ENCODE results near the gene GLT1D1.

Gene GLT1D1

DNA sequence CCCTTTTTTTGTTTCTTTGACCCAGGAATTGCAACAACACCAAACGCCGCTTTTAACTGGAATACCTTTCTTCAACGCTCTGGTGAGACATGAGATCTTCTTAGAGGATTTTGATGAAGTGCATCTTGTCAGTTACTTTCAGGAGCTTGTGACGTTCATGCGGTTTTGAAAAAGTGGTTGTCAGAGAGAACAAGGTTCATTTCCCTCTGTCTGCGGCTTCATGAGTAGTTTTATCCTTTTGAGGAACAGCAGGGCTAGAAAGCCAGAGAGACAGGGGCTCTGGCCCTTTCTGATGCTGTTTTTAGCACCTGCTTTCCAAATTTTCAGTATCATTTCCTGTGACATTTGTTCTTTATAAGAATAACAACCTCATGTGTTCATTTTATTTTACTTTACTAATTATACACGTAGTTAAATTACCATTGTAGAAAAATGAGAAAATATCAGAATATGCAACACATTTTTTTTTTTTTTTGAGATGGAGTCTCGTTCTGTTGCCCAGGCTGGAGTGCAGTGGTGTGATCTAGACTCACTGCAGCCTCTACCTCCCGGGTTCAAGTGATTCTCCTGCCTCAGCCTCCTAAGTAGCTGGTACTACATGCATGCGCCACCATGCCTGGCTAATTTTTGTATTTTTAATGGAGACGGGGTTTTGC, 61.8 kb downstream of the GLT1D1 start:
- DNase-seq (ENCODE audit: low read depth in 2 of 2), result no peak

DNA sequence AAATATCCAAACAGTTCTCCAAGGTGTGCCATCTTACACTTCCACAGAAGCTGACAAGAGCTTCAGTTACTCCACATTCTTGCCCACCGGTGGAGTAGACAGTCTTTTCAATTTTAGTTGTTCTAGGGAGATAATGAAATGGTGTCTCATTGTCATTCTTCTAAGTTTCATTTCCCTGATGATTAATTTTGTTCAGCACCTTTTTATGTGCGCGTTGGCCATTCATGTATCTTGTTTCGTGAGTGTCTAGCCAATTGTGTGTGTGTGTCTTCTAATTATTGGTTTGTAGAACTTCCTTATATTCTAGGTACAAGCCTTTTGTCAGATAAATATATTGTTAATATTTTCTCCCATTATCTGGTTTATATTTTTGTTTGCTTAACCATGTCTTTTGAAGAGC, 63.1 kb downstream of the GLT1D1 start:
- no peak for DNase-seq (ENCODE audit: low read depth in 2 of 2)

DNA sequence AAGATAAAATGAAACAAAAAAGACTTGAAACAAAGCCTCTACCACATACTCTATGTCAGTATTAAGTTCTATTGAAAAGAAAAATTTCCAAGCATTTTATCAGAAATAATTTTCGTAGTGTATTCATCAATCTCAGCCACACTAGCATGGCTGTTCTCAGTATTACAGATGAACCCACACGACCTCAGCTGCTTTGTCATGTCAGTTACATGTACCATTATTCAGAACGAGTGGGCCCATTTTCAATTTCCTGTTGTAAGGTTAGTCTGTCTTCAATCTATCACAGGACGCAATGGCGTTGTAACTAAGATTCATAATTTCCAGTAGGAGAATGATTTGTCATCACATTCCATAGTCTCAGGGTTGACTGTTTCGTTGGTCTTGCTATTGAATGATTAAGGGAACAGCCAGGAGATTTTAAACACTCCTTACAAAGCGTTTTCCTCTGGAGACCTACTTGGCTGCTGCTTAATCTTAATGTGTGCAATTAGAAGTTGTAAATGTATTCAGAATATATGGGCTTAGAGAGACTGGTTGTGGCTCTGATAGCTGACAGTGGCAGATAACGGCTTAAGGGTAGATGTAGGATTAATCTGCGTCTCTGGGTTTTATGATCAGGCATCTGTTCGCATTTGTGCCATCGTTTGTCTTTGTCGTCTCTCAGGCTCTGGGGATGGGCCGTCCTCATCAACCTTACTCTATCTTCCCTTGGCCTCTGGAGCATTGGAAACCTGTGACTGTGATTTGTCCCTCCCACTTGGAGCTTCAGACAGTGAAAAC, 65.4 kb downstream of the GLT1D1 start:
- DNase-seq (ENCODE audit: low read depth in 2 of 2), result no peak

DNA sequence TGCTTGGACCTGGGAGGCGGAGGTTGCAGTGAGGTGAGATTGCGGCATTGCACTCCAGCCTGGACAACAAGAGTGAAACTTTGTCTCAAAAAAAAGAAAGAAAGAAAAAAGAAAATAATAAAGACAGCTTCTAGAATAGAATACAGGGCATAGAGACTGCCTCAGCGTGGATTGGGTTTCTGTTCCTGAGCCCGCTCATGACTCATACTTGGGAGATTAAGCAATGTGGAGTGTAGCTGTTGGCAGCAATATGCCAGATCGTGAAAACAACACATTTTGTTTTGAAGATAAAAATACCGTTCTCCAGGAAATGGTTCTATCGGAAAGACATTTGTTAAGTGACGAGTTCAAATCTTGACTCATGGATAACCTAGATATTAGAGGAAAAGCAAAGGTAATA, 67.2 kb downstream of the GLT1D1 start:
- DNase-seq (ENCODE audit: low read depth in 2 of 2), result no peak

DNA sequence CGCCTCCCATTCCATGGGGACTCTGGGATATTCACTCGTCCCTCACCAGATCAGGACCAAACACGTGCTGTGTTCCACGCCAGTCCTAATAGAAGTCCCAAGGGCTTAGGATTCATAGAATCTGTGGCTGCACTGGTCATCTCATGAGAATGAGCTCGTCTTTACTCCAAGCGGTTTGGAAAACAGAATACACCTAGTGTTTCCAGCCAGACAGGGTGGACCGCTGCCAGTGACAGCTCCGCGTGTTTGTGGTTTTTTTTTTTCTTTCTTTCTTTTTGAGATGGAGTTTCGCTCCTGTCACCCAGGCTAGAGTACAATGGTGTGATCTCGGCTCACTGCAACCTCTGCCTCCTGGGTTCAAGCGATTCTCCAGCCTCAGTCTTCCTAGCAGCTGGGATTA, 75.1 kb downstream of the GLT1D1 start:
- no peak for DNase-seq (ENCODE audit: low read depth in 2 of 2)

DNA sequence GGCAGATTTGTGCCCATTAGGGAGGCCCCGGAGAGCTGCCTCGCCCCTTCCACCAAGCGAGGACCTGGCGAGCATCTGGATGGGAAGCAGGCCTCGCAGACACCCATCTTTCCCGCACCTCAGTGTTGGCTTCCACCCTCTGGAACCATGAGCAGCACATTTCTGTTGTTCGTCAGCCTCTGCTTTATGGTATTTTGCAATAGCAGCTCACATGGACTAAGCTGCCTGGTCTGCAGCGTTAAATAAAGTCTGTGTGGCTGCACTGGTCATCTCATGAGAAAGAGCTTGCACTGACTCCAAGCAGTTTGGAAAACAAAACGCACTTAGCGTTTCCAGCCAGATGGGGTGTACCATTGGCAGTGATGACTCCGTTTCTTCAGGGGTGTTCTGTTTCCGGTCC, 75.8 kb downstream of the GLT1D1 start:
- no peak for DNase-seq (ENCODE audit: low read depth in 2 of 2)

DNA sequence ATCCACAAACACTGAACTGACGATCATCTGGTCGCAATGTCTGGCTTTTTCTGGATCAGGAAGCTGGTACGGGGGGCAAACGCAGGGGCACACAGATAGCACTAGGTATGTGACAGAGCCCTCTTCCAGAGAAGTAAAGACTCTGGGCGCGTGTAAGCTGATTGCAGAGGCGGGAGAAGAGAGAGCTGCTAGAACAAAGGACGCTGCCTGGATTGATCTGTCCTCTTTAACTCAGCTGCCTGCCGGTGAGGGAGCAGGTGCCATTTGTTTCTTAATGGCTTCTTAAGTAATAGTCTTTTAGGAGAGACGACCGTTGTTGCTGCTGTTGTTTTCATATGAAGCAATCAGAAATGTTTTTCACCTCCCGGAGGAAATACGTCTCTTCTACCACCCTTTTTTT, 77.3 kb downstream of the GLT1D1 start:
- DNase-seq (ENCODE audit: low read depth in 2 of 2), result no peak

DNA sequence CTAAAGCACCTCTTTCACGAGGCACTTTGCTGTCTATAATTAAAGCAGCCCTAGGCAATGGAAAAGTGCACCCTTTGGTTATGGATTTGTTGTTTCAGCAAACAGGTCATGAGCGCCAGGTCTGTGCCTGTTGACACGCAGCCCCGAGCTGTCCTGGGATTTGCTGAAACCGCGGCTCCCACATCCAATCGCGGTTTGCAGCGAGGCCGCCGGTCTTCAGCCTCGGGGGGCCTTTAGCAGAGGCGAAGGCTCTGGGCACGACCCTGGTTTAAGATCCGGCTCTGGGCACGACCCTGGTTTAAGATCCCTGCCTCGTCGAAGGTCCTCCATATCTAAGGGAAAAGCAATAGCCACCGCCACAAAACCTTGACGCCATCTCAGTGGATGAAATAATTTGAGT, 79.2 kb downstream of the GLT1D1 start:
- DNase-seq (ENCODE audit: low read depth in 2 of 2), result no peak

DNA sequence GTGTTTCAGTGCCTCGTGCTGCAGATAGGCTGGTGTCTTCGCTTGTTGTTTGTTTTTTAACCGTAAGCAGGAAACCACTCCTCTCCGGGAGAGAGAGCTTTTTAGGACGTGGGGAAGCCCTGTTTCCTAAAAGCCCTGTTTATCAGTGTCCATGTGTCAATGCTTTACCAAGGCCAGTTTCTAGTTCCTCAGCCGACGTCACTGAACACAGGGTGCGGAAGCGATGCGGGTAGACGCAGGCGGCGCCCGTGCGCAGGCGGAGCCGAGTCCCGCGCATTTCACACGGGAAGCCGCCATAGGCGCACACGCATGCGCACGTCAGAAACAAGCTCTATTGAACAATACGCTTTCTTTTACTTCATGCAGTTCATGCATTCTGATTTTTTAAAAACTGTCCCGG, 79.8 kb downstream of the GLT1D1 start:
- DNase-seq (ENCODE audit: low read depth in 2 of 2), result no peak

DNA sequence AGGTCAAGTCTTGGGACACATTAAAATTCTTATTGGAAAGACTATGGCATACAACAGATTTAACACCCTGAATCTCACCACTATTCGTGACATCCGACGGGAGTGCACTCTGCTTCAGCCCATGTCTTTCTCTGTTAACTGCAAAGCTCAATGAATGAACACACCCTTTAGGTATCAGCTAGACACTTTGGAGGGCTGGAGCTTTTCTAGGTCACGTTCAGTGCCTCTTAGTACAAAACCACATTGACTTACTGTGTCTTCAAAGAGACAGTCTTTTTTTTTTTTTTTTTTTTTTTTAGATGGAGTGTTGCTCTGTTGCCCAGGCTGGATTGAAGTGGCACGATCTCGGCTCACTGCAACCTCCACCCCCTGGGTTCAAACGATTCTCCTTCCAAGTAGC, 80.6 kb downstream of the GLT1D1 start:
- DNase-seq (ENCODE audit: low read depth in 2 of 2), result no peak

DNA sequence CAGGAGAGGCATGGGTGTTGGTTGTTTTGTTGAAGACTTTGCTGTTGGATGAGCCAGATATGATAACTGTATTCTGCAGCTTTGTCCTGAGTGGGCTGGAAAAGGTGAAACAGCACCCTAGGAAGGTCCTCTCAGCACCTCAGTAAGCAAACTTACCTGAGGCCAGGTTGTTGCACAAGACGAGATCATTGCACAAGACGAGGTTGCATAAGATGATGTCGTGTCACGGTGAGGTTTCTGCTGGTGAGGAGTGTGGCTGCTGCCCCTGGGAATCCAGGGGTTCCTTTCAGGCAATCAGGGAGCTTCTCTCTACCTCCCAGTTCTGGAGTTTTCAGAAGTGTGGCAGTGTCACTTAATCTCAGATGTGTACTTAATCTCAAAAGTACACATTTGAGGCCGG, 85.6 kb downstream of the GLT1D1 start:
- DNase-seq (ENCODE audit: low read depth in 2 of 2), result no peak

DNA sequence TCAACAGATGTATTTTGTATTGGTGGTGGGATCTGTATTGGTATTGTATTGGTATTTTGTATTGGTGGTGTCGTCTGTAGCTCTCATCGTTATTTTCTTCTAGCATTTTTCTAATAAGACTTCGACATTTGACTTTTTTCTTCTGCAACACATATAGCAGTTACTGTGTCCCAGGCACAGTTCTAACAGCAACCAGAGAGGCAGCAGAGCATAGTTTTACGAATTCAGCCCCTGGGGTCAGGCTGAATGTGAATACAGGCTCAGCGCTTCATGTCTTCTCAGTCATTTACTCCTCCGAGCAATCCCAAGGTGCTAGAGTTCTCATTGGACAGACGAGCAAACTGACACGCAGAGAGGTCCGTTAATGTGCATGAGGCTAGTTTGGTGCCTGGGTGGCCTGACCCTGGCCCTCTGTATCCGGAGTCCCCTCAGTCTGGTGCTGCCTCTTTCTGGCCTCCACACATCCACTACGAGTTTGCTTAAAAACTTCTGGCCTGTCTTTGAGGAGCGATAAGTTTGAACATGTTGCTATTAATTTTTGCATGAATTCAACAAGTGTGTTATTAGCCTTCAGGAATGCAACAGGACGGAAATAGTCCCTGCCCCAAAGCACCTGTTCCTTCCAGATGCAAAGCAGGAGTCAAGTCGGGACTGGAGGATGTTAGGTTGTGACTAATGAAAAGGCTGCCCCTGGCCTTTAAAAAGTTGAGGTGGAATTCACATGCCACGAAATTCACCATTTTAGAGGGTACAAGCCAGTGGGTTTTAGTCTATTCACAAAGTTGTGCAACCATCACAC, 87.0 kb downstream of the GLT1D1 start:
- DNase-seq (ENCODE audit: low read depth in 2 of 2), result no peak

DNA sequence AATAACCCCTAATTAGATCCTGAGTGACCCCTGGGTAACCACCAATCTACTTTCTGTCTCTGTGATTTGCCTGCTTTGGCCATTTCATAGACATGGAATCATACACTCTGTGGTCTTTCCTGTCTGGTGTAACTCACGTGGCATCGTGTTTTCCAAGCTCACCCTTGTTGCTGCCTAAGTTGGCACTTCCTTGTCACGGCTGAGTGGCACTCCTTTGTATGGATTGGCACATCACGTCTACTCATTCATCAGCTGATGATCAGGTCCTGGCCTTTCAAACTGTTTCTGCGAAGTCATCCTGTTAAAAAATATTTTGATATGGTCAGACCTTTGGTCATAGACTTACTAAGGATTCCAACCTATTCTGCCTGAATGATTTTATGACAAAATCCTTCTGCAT, 87.7 kb downstream of the GLT1D1 start:
- DNase-seq (ENCODE audit: low read depth in 2 of 2), result no peak

DNA sequence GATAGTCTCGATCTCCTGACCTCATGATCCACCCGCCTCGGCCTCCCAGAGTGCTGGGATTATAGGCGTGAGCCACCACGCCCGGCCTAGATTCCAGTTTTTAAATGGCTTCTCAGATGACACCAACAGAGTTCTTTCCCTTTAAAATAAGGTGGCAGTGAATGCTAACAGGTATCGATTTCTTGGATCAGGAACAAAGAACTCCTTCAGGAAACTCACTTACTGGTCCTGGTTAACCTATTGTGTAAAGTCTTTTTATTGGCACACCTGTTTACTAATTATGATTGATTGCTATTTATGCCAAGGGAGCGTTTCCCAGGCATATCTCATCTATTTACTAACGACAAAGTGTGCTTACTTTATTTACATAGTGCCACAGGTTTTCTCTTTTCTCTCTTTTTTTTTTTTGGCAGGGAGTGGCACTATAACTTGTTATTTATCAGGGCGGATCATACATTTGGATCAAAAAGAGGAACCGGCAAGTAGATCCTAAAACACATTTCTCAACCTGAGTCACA, 89.7 kb downstream of the GLT1D1 start:
- no peak for DNase-seq (ENCODE audit: low read depth in 2 of 2)

DNA sequence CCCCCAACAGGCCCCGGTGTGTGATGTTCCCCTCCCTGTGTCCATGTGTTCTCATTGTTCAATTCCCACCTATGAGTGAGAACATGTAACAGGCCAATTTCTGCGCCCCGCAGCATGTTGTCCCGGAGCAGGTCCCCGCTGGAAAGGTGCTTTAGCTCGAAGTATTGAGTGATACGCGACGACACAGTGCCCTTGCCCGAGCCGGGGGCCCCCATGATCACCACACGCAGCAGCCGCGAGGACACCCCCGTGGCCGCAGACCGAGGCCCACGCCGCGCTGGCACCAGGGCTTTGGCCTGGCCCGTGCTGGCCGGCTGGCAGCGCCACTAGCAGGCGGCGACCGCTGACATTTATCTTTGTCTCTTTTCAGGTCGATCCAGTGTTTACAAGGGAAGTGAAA, 91.7 kb downstream of the GLT1D1 start:
- DNase-seq (ENCODE audit: low read depth in 2 of 2), result no peak

DNA sequence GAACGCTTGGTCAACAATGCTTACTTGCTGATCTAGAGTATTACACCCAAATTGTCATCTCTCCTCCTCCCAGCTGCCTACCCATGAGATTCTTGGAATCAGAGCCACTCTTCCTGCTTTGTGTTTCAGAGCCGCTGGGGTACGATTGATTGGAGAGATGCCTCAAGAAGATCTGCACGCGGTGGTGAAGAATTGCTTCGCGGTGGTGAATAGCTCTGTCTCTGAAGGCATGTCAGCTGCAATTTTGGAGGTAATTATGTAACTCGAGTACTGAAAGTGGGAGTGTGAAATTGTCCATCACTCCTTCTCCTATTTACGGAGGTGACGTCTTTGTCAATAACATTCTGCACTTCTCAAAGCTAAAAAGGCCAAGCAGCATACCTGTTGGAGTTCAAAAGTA, 93.9 kb downstream of the GLT1D1 start:
- DNase-seq (ENCODE audit: low read depth in 2 of 2), result no peak

DNA sequence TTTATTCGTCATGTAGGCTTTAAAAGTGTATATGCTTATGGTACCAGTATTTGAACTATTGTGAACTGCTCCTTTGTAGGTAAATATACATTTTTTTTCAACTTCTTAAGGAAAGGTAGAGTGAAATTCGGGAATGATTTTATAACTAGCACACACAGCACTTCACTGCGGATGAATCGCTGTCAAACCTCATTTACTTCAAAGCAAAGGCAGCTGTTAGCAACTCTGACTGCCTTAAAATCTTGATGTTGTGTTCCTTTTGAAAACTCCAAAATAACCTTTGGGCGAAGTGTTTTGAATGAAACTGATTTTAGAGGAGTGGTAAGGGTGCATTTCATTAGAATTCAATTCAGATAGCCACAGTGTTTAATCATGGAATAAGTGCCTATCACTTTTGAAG, 95.8 kb downstream of the GLT1D1 start:
- DNase-seq (ENCODE audit: low read depth in 2 of 2), result no peak

DNA sequence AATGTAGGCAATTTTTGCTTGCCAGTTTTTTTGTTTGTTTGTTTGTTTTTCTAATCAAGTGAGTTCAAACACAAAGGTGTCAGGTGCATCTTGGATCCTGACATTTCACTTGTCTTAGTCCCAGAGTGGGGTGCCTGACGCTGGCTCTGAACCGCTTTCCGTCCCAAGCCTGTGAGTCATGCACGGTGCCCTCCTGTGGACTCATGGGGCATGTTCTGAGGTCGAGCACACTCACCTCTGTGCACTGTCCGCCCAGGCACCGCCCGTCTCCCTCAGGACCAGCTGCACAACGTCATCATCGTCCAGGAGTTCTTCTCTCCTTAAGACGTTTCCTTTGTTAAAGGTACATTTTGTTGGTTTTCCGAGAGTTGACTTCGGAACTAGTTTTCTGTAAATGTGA, 98.2 kb downstream of the GLT1D1 start:
- DNase-seq (ENCODE audit: low read depth in 2 of 2), result no peak

DNA sequence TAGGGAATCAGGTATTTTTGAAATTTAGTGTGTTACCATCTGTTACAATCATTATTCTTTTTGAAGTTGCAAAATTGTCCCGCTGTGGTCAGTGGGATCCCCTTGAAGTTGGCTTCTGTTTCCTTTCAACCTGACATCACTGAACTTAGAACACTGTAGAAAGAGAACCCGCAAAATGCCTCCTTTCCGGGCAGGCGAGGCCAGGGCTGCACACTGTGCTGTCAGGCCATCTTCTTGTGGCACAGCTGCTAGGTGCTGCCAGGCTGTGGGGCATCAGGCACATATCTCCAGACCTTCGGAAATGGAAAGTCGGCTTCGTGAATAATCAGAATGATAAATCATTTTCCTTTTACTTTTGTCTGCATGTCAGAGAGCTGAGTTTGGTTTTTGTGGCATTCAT, 103.5 kb downstream of the GLT1D1 start:
- DNase-seq (ENCODE audit: low read depth in 2 of 2), result no peak

DNA sequence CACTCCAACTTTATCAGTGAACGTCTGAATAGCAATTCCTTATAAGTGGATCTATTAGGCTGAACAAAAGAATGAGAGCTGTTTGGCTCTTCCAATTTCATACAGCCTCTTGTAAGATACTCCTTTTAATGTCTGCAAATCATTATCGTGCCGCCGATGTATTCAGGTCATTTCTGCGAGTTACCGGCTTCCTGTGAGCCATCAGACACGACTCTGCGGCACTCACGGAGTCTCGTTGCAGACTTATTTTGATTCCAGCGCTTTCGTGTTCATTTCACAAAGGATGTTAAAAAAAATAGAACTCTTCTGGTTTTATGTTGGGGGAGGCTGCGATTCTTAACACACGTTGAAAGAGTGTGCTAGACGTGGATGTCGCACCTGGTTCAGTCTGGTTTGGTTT, 106.6 kb downstream of the GLT1D1 start:
- no peak for DNase-seq (ENCODE audit: low read depth in 2 of 2)

DNA sequence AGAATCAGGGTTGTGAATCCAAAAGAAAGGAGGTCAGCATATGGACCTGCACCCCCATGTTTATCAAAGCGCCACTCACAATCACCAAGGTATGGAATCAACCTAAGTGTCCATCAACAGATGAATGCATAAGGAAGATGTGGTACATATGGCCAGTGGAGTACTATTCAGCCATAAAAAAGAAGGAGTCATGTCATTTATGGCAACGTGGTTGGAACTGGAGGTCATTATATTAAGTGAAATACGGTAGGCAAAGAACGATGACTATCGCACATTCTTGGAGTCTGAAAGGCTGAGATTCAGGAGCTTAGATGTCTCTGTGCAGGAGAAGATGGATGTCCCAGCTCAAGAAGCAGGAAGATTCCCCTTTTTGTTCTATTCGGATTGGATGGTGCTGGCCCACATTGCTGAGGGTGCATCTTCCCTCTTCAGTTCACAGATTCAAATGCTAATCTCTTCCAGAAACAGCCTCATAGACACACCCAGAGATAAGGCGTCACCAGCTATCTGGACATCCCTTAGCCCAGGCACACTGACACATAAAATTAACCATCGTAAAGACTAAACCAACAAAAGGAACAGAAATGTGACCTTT, 108.1 kb downstream of the GLT1D1 start:
- no peak for DNase-seq (ENCODE audit: low read depth in 2 of 2)

DNA sequence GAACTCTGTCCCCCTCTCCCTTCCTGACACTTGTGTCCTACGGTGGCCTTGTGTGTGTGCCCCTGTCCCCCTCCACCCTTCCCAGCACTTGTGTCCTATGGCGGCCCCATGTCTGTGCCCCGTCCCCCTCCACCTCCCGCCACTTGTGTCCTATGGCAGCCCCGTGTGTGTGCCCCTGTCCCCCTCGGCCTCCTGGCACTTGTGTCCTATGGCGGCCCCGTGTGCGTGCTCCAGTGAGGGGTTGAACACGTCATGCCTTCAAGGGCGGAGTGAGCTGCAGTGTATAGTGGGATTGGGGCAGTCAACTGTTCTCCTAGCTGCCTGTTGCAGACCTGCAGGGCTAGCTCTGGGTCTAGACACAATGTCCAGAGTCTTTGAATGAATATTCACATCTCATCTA, 108.7 kb downstream of the GLT1D1 start:
- no peak for DNase-seq (ENCODE audit: low read depth in 2 of 2)
